Activated CD4-positive, alpha-beta T cell treated with anti-CD3 and anti-CD28 coated beads, Interleukin-2, amount 10 ng/mL, durations not matched to agents 7 days and 5 days (primary cell): ENCODE measurements around the gene STARD10. TPM values are rescaled to one million over a fixed set of nuclear protein-coding genes. Genes with fewer than 3 reads are reported as not detected.

Experiments
- CTCF ChIA-PET: fragments of 350-600 bp; sonication (Branson Sonifier 250); formaldehyde crosslinking; loops from one replicate; lab custom pipeline; 2021; ENCODE audit warnings: antibody characterized with exemption; lab: Charles Lee
- POLR2A ChIA-PET: fragments of 350-600 bp; sonication (Branson Sonifier 250); formaldehyde crosslinking; loops from one replicate; lab custom pipeline; 2021; ENCODE audit warnings: antibody characterized with exemption; lab: Charles Lee
- DNase-seq: peaks from one replicate; pipeline ENCODE4 v3.0.0-alpha.2; 2020
- H3K27ac Mint-ChIP-seq: one replicate; pipeline ENCODE4 v1.8.0; 2021; ENCODE audit warnings: mild to moderate bottlenecking, moderate library complexity, mixed read lengths
- H3K27me3 Mint-ChIP-seq: one replicate; pipeline ENCODE4 v1.8.0; 2021; ENCODE audit warnings: mixed read lengths
- H3K36me3 Mint-ChIP-seq: one replicate; pipeline ENCODE4 v1.8.0; 2021; ENCODE audit warnings: low read depth, mixed read lengths
- H3K4me1 Mint-ChIP-seq: one replicate; pipeline ENCODE4 v1.8.0; 2021; ENCODE audit warnings: mixed read lengths
- H3K4me3 Mint-ChIP-seq: one replicate; pipeline ENCODE4 v1.8.0; 2021; ENCODE audit warnings: mild to moderate bottlenecking, moderate library complexity, mixed read lengths
- H3K9me3 Mint-ChIP-seq: one replicate; pipeline ENCODE4 v1.8.0; 2021; ENCODE audit warnings: mixed read lengths
- total RNA-seq, 2 experiments: library from RNA; stranded (reverse); gene quantifications; one replicate each; pipeline ENCODE4 v1.2.3, GENCODE V29; 2021

The STARD10 gene
- total RNA-seq, 2 experiments from 2014 or later: 4.5 to 6.4 TPM

DNA sequence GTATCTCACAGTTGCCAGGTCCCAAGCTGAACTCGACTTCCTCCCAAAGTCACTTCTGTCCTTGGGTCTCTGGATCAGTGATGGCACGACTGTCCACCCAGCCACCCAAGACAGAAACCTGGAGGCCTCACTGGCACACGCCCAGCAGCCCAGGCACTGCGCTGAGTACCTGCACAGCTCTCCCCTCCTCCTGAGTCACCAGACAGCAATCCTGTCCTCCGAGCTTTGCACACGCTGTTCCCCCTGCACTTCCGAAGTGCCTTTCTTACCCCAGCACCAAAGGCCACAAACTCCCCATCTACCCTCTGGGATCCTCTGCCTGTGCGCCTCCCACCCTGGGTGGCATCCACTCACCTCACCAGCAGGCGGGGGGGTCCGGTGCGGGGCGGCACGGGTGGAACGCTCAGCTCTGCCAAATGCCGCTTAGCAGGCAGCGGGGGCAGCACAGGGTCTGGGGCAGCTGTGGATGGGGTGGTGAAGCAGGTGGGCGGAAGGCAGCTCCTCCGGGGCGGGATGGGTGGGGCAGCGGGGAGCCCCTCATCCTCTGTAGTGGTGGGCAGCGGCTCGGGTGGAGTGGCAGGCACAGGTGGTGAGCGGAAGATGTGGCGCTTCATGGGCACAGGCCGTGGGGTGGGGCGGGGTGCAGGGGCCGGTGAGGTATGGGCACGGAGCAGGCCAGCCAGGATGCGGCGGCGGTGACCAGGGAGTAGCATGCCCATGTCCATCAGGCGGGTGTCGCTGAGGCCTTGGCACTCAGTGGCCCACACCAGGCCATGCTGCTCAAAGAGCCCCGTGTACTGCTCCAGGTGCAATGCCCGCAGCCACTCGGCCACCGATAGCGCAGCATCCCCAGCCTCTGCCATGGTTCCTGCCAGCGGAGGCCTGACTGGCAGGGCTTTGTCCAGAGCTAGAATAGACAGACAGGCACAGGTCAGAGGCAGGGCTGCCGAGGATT is 67.3 kb downstream of the STARD10 start:
- Mint-ChIP-seq H3K27me3 (no peaks in the 10 kb centered on the region), H3K4me1 (peaks cover 27% of the 10 kb centered on the region), H3K4me3 (no peak overlapping the region), H3K36me3 (peaks cover 16% of the 10 kb centered on the region), H3K27ac (peak overlapping the region; percentile 34), H3K9me3 (no peaks in the 10 kb centered on the region)
- ChIA-PET CTCF (interaction anchor here (1.4 to 4.2 kb wide), 8 partner anchors 10 to 459 kb away, joined by 3 to 36 read pairs (median 10); partner anchors contain the start of gene STARD10), POLR2A (no interaction called here)
- DNase-seq: no peak

DNA sequence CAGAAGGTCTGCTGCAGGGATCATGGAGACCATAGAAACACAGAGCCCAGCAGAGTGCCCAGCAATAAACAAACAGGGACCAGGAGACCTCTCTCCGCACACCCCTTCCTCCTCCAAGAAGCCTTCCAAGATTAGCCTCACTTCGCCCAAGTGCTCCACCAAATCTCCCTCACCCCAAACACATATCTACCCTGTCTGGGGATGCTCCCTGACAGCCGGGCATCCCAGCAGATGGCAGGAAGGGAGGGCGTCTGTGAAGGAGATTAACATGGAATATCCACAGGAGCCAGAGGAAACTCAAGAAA is 68.2 kb downstream of the STARD10 start:
- POLR2A ChIA-PET: interaction anchor here (1.0 kb wide), 1 partner anchor 90 kb away, joined by 5 read pairs; no protein-coding TSS in a partner anchor
- DNase-seq: no peak
- Mint-ChIP-seq H3K27ac (peak overlapping the region; percentile 83), H3K9me3 (no peaks in the 10 kb centered on the region), H3K4me1 (peaks cover 33% of the 10 kb centered on the region), H3K4me3 (no peak overlapping the region), H3K36me3 (peaks cover 10% of the 10 kb centered on the region), H3K27me3 (no peaks in the 10 kb centered on the region)
- CTCF ChIA-PET: interaction anchor here (0.5 to 4.2 kb wide), 31 partner anchors 8 to 519 kb away, joined by 3 to 36 read pairs (median 5); partner anchors contain the start of gene STARD10

DNA sequence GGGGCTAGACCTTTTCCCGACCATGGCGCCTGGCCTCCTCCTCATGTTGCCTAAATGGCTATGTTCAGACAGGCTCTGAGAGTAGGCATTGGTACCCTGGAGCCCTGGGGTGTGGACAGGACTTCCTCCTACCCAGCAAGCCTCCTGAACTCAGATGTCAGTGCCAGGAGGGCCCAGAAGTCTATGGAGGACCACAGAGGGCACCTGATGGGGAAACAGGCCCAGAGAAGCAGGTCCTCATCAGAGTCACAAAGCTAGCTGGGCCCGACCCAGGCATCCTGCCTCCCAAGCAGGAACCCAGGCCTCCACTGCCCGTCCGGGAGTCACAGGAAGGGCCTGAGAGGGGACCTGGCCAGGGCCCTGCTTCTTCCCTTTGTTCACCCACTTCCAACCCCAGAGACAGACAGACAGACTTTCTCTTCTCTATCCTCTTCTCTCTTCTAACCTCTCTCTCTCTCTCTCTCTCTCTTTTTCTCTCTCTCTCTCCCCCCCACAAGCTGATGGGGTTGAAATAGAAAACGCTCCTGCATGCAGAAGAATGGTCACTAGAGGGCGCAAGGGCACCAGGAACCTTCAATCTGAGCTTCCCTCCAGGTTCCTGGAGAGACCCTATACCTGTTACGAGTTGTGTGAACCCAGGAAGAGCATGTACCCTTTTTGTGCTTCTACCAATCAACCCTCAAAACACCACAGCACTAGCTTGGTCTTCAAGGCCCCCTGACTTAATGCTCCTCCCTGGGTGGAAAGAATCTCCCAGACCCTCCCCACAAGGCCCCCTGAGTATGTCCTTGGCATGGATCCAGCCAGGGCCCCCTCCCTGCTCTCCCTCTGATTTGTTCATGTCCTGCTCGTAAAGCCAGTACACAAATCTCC is 68.8 kb downstream of the STARD10 start:
- DNase-seq: peak; percentile 87
- H3K4me1 Mint-ChIP-seq: peaks cover 39% of the 10 kb centered on the region
- H3K27me3 Mint-ChIP-seq: no peaks in the 10 kb centered on the region
- peak overlapping the region; percentile 11 for H3K4me3 Mint-ChIP-seq
- peak overlapping the region; percentile 83 for H3K27ac Mint-ChIP-seq
- peaks cover 8% of the 10 kb centered on the region for H3K36me3 Mint-ChIP-seq
- CTCF ChIA-PET: interaction anchor here (0.5 to 4.2 kb wide), 33 partner anchors 9 to 520 kb away, joined by 3 to 36 read pairs (median 5); partner anchors contain the start of gene STARD10
- H3K9me3 Mint-ChIP-seq: no peaks in the 10 kb centered on the region
- POLR2A ChIA-PET: interaction anchor here (0.6 to 1.0 kb wide), 2 partner anchors 90 to 102 kb away, joined by 3 to 5 read pairs; no protein-coding TSS in a partner anchor

DNA sequence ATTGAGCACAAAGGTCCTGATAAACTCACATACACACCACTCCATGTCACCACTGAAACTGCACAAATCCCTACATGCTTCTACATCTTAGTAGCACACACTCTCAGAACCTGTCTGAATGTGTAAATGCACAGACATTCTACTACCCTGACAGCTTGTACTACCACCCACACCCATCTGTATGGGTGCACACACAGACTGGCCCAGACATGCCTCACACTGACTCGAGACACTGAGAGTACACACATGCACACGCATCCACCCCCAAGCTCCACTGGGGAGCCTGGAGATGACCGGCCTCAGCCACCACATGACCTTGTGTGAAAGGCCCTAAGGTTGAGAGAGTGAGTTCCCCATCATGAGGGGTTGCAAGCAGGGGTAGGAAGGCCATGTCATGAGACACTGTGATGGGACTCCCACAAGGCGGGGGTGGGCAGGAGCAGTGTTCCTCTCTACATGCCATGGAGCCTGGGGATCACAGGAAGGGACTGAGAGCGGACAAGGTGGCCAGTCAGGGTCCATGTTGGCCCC is 69.8 kb downstream of the STARD10 start:
- Mint-ChIP-seq H3K27me3 (no peaks in the 10 kb centered on the region), H3K27ac (peak overlapping the region; percentile 95), H3K4me3 (no peak overlapping the region), H3K9me3 (no peaks in the 10 kb centered on the region), H3K4me1 (peaks cover 47% of the 10 kb centered on the region), H3K36me3 (peaks cover 10% of the 10 kb centered on the region)
- ChIA-PET CTCF (interaction anchor here (0.7 to 4.2 kb wide), 8 partner anchors 14 to 460 kb away, joined by 3 to 36 read pairs (median 5); no protein-coding TSS in a partner anchor), POLR2A (interaction anchor here (0.6 kb wide), 1 partner anchor 91 kb away, joined by 3 read pairs; no protein-coding TSS in a partner anchor)
- no peak for DNase-seq

DNA sequence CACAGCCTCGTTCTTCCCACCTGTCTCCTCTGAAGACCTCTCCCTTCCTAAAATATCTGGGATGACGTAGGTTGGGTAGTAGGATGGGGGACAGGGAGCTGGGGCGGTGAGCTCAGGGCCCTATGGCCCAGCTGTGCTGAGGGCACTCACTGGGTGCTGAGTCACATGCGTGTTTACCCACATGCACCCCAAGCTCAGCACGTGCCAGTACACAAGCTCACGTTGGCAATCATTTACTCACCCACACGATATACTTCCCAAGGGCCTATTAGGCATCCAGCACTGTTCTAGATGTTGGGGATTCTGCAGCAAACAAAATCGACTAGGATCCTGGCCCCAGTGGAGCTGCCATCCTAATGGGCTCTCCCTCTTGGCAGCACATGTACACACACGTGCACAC is 70.3 kb downstream of the STARD10 start:
- Mint-ChIP-seq H3K36me3 (peaks cover 16% of the 10 kb centered on the region), H3K9me3 (no peaks in the 10 kb centered on the region), H3K4me3 (no peak overlapping the region), H3K27me3 (no peaks in the 10 kb centered on the region), H3K27ac (peak overlapping the region; percentile 95), H3K4me1 (peaks cover 52% of the 10 kb centered on the region)
- no peak for DNase-seq
- POLR2A ChIA-PET: interaction anchor here (0.6 kb wide), 1 partner anchor 91 kb away, joined by 3 read pairs; no protein-coding TSS in a partner anchor
- CTCF ChIA-PET: interaction anchor here (0.7 to 4.2 kb wide), 10 partner anchors 8 to 462 kb away, joined by 3 to 36 read pairs (median 6); partner anchors contain the start of gene STARD10

DNA sequence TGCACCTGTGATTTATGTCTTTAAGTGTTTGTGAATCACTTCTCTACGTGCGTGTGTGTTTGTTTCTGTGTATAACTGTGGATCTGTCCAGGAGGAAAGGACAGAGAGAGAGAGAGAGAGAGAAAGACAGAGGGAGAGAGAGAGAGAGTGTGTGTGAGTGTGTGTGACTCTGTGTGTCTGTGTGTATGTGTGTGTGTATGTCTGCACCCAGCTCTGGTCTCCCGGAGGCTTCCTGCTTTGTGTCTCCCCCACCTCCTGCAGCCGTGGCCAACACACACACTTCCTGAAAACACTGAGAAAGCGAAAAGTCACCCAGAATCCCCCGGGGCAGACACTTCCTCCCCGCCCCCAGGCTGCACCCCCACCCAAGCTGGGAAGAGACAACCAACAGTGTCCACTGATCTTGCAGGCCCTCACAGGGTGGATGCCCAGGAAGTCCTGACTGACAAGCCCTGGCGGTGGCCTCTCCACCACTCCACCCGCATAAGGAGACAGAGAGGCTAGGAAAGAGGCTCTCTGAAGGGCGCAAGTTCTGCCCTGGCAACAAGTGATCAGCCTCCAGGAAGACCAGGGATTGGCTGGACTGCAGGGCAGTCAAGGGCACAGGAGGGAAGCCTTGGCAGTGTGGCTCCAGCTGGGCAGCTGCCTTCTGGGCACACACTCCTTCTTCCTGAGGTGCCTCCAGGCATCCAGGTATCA is 71.6 kb downstream of the STARD10 start:
- peak overlapping the region; percentile 95 for H3K27ac Mint-ChIP-seq
- CTCF ChIA-PET: interaction anchor here (0.9 to 4.2 kb wide), 10 partner anchors 9 to 497 kb away, joined by 3 to 36 read pairs (median 4); partner anchors contain the start of gene STARD10
- no peaks in the 10 kb centered on the region for H3K27me3 Mint-ChIP-seq
- H3K9me3 Mint-ChIP-seq: no peaks in the 10 kb centered on the region
- peaks cover 57% of the 10 kb centered on the region for H3K4me1 Mint-ChIP-seq
- H3K36me3 Mint-ChIP-seq: peaks cover 18% of the 10 kb centered on the region
- POLR2A ChIA-PET: no interaction called here
- H3K4me3 Mint-ChIP-seq: peak overlapping the region; percentile 86
- peak; percentile 90 for DNase-seq

DNA sequence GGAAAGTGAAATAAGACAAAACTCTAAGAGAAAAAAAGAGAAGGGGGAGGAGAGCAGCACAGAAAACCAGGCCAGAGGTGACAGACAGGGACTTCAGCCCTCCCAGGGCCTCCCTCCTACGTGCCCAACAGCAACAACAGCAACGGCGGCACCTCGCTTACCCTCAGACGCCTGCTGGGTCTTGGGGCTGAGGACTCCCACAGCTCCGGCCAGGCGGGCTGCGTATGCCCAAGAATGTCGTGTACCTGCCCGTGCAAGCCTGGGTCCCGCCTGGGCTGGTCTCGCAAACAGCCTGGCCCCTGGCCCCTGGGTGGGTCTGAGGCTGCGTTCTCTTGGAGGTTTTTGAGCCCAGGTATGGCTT is 72.2 kb downstream of the STARD10 start:
- peak overlapping the region; percentile 86 for H3K4me3 Mint-ChIP-seq
- no peaks in the 10 kb centered on the region for H3K27me3 Mint-ChIP-seq
- no peaks in the 10 kb centered on the region for H3K9me3 Mint-ChIP-seq
- peaks cover 57% of the 10 kb centered on the region for H3K4me1 Mint-ChIP-seq
- H3K27ac Mint-ChIP-seq: peak overlapping the region; percentile 95
- H3K36me3 Mint-ChIP-seq: peaks cover 18% of the 10 kb centered on the region
- peak; percentile 46 for DNase-seq
- ChIA-PET POLR2A (no interaction called here), CTCF (interaction anchor here (1.0 to 2.4 kb wide), 5 partner anchors 9 to 456 kb away, joined by 3 to 8 read pairs (median 6); partner anchors contain the start of gene STARD10)

DNA sequence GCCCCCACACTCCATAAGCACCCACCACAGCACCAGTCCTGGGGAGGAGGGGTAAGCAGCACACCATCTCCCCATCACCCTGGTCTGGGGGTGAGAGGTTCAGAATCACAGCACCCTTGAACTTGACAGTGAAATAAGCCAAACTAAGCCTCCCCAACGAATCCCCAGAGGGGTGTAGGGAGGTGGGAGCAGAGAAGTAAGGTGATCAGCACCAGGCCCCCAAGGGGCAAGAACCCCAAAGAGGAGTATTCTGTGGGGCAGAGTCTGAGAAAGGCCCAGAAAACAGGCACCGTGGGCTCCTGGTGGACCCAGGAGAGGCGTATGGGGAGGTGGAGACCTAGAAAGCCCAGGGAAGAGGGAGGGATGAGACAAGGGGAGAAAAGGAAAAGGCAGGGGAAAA is 72.6 kb downstream of the STARD10 start:
- H3K36me3 Mint-ChIP-seq: peaks cover 17% of the 10 kb centered on the region
- ChIA-PET POLR2A (no interaction called here), CTCF (interaction anchor here (1.0 to 2.4 kb wide), 4 partner anchors 10 to 457 kb away, joined by 3 to 7 read pairs (median 4); no protein-coding TSS in a partner anchor)
- H3K9me3 Mint-ChIP-seq: no peaks in the 10 kb centered on the region
- peaks cover 57% of the 10 kb centered on the region for H3K4me1 Mint-ChIP-seq
- H3K4me3 Mint-ChIP-seq: peak overlapping the region; percentile 86
- H3K27me3 Mint-ChIP-seq: no peaks in the 10 kb centered on the region
- peak overlapping the region; percentile 95 for H3K27ac Mint-ChIP-seq
- no peak for DNase-seq

DNA sequence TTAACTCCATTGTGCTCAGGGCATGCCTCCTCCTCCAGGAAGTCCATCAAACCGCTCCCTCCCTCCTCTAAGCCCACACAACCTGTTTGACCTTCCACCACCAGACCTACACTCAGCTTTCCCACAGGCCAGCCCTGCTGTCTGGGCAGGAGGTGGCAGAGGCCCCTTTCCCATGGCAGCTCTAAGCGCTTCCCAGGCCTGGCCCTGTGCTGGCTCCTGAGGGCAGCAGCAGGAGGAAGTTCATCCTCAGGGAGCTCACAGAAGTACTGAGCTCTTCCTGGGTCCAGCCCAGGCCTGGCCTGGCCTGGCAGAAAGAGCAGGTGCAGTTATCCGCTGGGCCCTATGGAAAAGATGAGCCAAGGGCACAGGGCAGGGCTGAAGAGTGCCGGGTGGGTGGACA is 73.1 kb downstream of the STARD10 start:
- Mint-ChIP-seq H3K27me3 (no peaks in the 10 kb centered on the region), H3K4me3 (peak overlapping the region; percentile 86), H3K4me1 (peaks cover 57% of the 10 kb centered on the region), H3K36me3 (peaks cover 15% of the 10 kb centered on the region), H3K9me3 (no peaks in the 10 kb centered on the region), H3K27ac (peak overlapping the region; percentile 95)
- CTCF ChIA-PET: interaction anchor here (1.0 to 2.4 kb wide), 3 partner anchors 72 to 457 kb away, joined by 3 to 7 read pairs (median 3); no protein-coding TSS in a partner anchor
- no peak for DNase-seq
- POLR2A ChIA-PET: no interaction called here

DNA sequence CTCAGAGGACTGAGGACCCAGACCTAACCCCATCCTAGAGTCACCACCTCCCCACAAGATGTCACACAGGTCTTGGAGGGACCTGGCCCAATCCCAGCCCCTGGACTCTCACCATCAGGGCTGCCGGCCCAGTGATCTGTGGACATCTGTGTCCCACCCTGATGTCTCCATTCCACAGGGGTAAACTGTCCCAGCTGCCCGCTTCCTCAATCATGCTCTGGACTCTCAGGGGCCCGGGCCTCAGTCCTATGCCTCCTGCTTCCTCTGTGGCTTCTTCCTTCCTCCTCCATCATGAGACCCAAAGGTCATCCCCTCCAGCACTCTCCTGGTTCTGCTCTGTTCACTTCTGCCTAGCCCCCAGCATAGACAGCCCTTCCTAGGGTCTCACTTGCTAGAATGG is 73.8 kb downstream of the STARD10 start:
- DNase-seq: no peak
- POLR2A ChIA-PET: no interaction called here
- H3K4me1 Mint-ChIP-seq: peaks cover 54% of the 10 kb centered on the region
- peak overlapping the region; percentile 86 for H3K4me3 Mint-ChIP-seq
- H3K27ac Mint-ChIP-seq: peak overlapping the region; percentile 95
- H3K27me3 Mint-ChIP-seq: no peaks in the 10 kb centered on the region
- CTCF ChIA-PET: interaction anchor here (0.5 to 1.0 kb wide), 2 partner anchors 73 to 170 kb away, joined by 3 to 6 read pairs; no protein-coding TSS in a partner anchor
- no peaks in the 10 kb centered on the region for H3K9me3 Mint-ChIP-seq
- H3K36me3 Mint-ChIP-seq: peaks cover 13% of the 10 kb centered on the region

DNA sequence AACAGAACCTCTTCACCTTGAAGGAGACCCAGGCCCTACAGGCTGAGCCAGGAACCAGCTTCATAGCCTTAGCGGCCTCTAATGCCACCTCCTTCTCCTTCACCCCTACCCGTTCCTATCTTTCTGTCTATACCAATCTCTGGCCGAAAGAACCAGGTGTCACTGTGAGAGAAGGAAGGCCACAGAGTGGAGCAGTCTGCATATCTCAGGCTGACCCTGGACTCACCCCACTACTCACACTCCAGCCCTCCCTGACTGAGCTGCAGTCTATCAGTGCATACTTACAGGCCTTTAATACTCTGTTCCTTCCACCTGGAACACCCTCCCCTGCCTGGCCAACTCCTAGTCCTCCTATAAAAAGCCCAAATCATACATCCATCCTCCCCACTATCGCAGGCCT is 74.3 kb downstream of the STARD10 start:
- H3K4me3 Mint-ChIP-seq: peak overlapping the region; percentile 86
- DNase-seq: no peak
- peaks cover 13% of the 10 kb centered on the region for H3K36me3 Mint-ChIP-seq
- H3K27ac Mint-ChIP-seq: peak overlapping the region; percentile 95
- no peaks in the 10 kb centered on the region for H3K27me3 Mint-ChIP-seq
- peaks cover 55% of the 10 kb centered on the region for H3K4me1 Mint-ChIP-seq
- ChIA-PET CTCF (no interaction called here), POLR2A (no interaction called here)
- no peaks in the 10 kb centered on the region for H3K9me3 Mint-ChIP-seq
